SU-DHL-6 (cell line): ENCODE results near the gene SHC2.
"Not testable (repeated sequence)": the region's sequence is repeated elsewhere in the genome, so short reads cannot be mapped to it uniquely, and the experiment has no call there.

Experiments used
- H2AFZ ChIP-seq: fragments of 200-600 bp; sonication (generic); 2 replicates; pipeline ENCODE4 v1.6.1; 2014; ENCODE audit warnings: low read depth, mild to moderate bottlenecking, moderate library complexity, mixed read lengths, antibody characterized with exemption, low read length; ENCODE audit not compliant: severe bottlenecking
- H3F3A ChIP-seq: fragments of 200-600 bp; shearing (Covaris generic); 2 replicates; pipeline ENCODE4 v1.6.0; 2016; ENCODE audit warnings: antibody characterized with exemption, mild to moderate bottlenecking; ENCODE audit not compliant: insufficient read depth
- H3K27ac ChIP-seq: fragments of 200-600 bp; sonication (generic); 2 replicates; pipeline ENCODE4 v1.5.1; 2016; ENCODE audit warnings: low read depth, mild to moderate bottlenecking, low read length, moderate library complexity, mixed read lengths
- H3K27me3 ChIP-seq: fragments of 200-600 bp; sonication (generic), shearing (Covaris generic); 2 replicates; pipeline ENCODE4 v1.6.0; 2014; ENCODE audit warnings: mild to moderate bottlenecking, low read length
- H3K36me3 ChIP-seq: fragments of 200-600 bp; sonication (generic); 2 replicates; pipeline ENCODE4 v1.6.1; 2014; ENCODE audit warnings: mild to moderate bottlenecking, low read length, mixed read lengths
- H3K4me2 ChIP-seq: fragments of 300-600, 200-600 bp; shearing (Covaris generic), sonication (generic); 2 replicates; pipeline ENCODE4 v1.6.0; 2014; ENCODE audit warnings: low read length, low read depth, mild to moderate bottlenecking; ENCODE audit not compliant: poor library complexity, severe bottlenecking
- H3K4me3 ChIP-seq: fragments of 200-600 bp; sonication (generic); 2 replicates; pipeline ENCODE4 v1.5.1; 2014; ENCODE audit warnings: antibody characterized with exemption, low read length, mild to moderate bottlenecking, mixed read lengths; ENCODE audit not compliant: insufficient read depth, poor library complexity, severe bottlenecking
- H3K79me2 ChIP-seq: fragments of 200-600 bp; sonication (generic); 2 replicates; pipeline ENCODE4 v1.6.1; 2014; ENCODE audit warnings: mild to moderate bottlenecking, low read length, moderate library complexity; ENCODE audit not compliant: insufficient read depth
- H3K9ac ChIP-seq: fragments of 200-600 bp; sonication (generic); 2 replicates; pipeline ENCODE4 v1.7.0; 2014; ENCODE audit warnings: mild to moderate bottlenecking, low read length
- H3K9me2 ChIP-seq: fragments of 200-600 bp; sonication (generic); replicated peaks from 2 replicates; pipeline ENCODE4 v1.6.1; 2014; ENCODE audit warnings: low read length; ENCODE audit not compliant: insufficient read depth
- H3K9me3 ChIP-seq: fragments of 200-600 bp; sonication (generic); 2 replicates; pipeline ENCODE4 v1.6.1; 2014; ENCODE audit warnings: low read length, mixed read lengths; ENCODE audit not compliant: insufficient read depth
- H4K20me1 ChIP-seq: fragments of 200-600 bp; sonication (generic); 2 replicates; pipeline ENCODE4 v1.6.1; 2014; ENCODE audit warnings: low read depth, mild to moderate bottlenecking, antibody characterized with exemption, low read length, moderate library complexity, mixed read lengths
- EZH2phosphoT487 ChIP-seq: fragments of 200-600 bp; sonication (generic), shearing (Covaris generic); conservative IDR thresholded peaks from 2 replicates; pipeline ENCODE4 v1.6.1; 2018; ENCODE audit warnings: mild to moderate bottlenecking, antibody characterized with exemption, low read length, moderate library complexity, mixed read lengths
- TF ChIP-seq, protein P1 (sequence below): fragments of 200-600 bp; sonication (generic); IDR thresholded peaks from one replicate; pipeline ENCODE4 v1.5.1; 2017; ENCODE audit warnings: antibody characterized with exemption, mild to moderate bottlenecking, low read length, moderate library complexity; ENCODE audit not compliant: insufficient read depth, poor library complexity, severe bottlenecking

The SHC2 gene

DNA sequence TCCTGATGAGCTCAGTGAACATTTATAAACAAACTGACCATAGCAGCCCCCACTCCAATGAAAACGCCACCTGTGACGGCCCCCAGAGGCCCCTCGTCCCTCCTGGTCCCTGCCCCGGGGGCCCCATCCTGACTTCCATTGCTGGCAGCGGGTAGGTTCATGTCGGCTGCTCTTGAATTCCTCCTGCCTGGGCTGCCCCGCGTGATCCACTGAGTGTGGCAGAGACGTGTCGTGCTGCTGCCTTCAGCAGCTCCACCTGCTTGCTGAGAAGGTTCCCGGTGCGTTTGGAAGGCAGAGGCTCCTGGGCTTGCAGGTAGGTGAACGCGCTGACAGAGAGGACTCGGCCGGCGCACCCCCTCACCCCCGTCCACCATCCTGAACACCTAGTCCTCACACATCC lies 63.5 kb downstream of the SHC2 start:
- H3K9ac ChIP-seq = no peak overlapping the region
- no peaks in the 10 kb centered on the region for H3K36me3 ChIP-seq
- H3K27me3 ChIP-seq = no peaks in the 10 kb centered on the region
- H3K79me2 ChIP-seq = no peaks in the 10 kb centered on the region
- no peak overlapping the region for H2AFZ ChIP-seq
- no peaks in the 10 kb centered on the region for H4K20me1 ChIP-seq
- no peak overlapping the region for H3K4me2 ChIP-seq
- no peak overlapping the region for H3K27ac ChIP-seq
- no peaks in the 10 kb centered on the region for H3K9me2 ChIP-seq
- peaks cover 9% of the 10 kb centered on the region; the same call in 1 of the 2 replicates for H3K9me3 ChIP-seq
- TF ChIP-seq, protein P1, sequence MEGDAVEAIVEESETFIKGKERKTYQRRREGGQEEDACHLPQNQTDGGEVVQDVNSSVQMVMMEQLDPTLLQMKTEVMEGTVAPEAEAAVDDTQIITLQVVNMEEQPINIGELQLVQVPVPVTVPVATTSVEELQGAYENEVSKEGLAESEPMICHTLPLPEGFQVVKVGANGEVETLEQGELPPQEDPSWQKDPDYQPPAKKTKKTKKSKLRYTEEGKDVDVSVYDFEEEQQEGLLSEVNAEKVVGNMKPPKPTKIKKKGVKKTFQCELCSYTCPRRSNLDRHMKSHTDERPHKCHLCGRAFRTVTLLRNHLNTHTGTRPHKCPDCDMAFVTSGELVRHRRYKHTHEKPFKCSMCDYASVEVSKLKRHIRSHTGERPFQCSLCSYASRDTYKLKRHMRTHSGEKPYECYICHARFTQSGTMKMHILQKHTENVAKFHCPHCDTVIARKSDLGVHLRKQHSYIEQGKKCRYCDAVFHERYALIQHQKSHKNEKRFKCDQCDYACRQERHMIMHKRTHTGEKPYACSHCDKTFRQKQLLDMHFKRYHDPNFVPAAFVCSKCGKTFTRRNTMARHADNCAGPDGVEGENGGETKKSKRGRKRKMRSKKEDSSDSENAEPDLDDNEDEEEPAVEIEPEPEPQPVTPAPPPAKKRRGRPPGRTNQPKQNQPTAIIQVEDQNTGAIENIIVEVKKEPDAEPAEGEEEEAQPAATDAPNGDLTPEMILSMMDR = no peak
- TF ChIP-seq EZH2phosphoT487 = no peak
- H3F3A ChIP-seq = no peaks in the 10 kb centered on the region
- no peak overlapping the region for H3K4me3 ChIP-seq

DNA sequence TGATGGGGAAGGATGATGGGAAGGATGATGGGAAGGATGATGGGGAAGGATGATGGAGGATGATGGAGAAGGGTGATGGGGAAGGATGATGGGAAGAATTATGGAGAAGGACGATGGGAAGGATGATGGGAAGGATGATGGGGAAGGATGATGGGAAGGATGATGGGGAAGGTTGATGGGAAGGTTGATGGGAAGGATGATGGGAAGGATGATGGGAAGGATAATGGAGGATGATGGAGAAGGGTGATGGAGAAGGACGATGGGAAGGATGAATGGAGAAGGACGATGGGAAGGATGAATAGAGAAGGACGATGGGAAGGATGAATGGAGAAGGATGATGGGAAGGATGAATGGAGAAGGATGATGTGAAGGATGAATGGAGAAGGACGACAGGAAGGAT lies 65.4 kb downstream of the SHC2 start:
- no peak for TF ChIP-seq EZH2phosphoT487
- TF ChIP-seq, protein P1 = no peak
- Histone ChIP-seq H3K4me2 (no peak overlapping the region), H3K79me2 (no peaks in the 10 kb centered on the region), H3K4me3 (no peak overlapping the region), H3K9me2 (no peaks in the 10 kb centered on the region), H3K27me3 (no peaks in the 10 kb centered on the region), H2AFZ (no peak overlapping the region), H3K9ac (no peak overlapping the region), H4K20me1 (no peaks in the 10 kb centered on the region), H3F3A (no peaks in the 10 kb centered on the region), H3K27ac (no peak overlapping the region), H3K9me3 (peaks cover 15% of the 10 kb centered on the region; the same call in 1 of the 2 replicates), H3K36me3 (no peaks in the 10 kb centered on the region)

DNA sequence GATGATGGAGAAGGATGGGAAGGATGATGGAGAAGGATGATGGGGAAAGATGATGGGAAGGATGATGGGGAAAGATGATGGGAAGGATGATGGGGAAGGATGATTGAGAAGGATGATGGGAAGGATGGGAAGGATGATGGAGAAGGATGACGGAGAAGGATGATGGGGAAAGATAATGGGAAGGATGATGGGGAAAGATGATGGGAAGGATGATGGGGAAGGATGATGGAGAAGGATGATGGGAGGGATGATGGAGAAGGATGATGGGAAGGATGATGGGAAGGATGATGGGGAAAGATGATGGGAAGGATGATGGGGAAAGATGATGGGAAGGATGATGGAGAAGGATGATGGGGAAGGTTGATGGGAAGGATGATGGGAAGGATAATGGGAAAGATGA lies 66.0 kb downstream of the SHC2 start:
- H3K27me3 ChIP-seq, H3K36me3 ChIP-seq, H2AFZ ChIP-seq, H3K9ac ChIP-seq, H3F3A ChIP-seq, H3K79me2 ChIP-seq, H3K4me3 ChIP-seq, H3K4me2 ChIP-seq, H3K27ac ChIP-seq, H4K20me1 ChIP-seq, H3K9me2 ChIP-seq: not testable (repeated sequence)
- H3K9me3 ChIP-seq = peaks cover 15% of the 10 kb centered on the region; the same call in 1 of the 2 replicates

DNA sequence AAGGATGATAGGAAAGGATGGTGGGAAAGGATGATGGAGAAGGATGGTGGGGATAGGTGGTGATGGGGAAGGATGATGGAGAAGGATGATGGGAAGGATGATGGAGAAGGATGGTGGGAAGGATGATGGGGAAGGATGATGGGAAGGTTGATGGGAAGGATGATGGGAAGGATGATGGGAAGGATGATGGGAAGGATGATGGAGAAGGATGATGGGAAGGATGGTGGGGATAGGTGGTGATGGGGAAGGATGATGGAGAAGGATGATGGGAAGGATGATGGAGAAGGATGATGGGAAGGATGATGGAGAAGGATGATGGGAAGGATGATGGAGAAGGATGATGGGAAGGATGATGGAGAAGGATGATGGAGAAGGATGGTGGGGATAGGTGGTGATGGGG lies 67.3 kb downstream of the SHC2 start:
- not testable (repeated sequence) for H3K4me3 ChIP-seq, H3K27me3 ChIP-seq, H3F3A ChIP-seq, H3K4me2 ChIP-seq, H3K27ac ChIP-seq, H4K20me1 ChIP-seq, H2AFZ ChIP-seq, H3K9me2 ChIP-seq, H3K9ac ChIP-seq, H3K79me2 ChIP-seq, H3K36me3 ChIP-seq
- peaks cover 15% of the 10 kb centered on the region; the same call in 1 of the 2 replicates for H3K9me3 ChIP-seq
